ENCODE results near the gene ETV6. TPM values are rescaled to one million over a fixed set of nuclear protein-coding genes. Genes with fewer than 3 reads are reported as not detected.

Gene ETV6
- total RNA-seq, 1 experiment from 2014 or later, result 14.1 TPM

GRCh38 chr12:11641522-11641921, 8.0 kb upstream of the ETV6 start:
- CTCF ChIA-PET, result no interaction called here
- Histone ChIP-seq H3K36me3 (ENCODE audit: control insufficient read depth in 1 of 2, insufficient read depth in 2 of 2, low read length in 2 of 2) (no peaks in the 10 kb centered on the region), H3K79me2 (ENCODE audit: insufficient read depth, low read length) (no peaks in the 10 kb centered on the region), H3K4me2 (ENCODE audit: low read length) (no peak overlapping the region), H3K27me3 (ENCODE audit: insufficient read depth, low read length) (no peaks in the 10 kb centered on the region), H3K9ac (ENCODE audit: low read length) (no peak overlapping the region), H3K27ac (ENCODE audit: low read depth, low read length) (no peak overlapping the region), H3K4me3 (replicated peaks in 1 of 2; ENCODE audit: low read depth in 1 of 2, low read length in 2 of 2) (no peak overlapping the region), H3K9me3 (ENCODE audit: control insufficient read depth in 1 of 2, insufficient read depth in 1 of 2, low read depth in 1 of 2, low read length in 2 of 2) (no peaks in the 10 kb centered on the region), H3K9me2 (ENCODE audit: insufficient read depth) (no peaks in the 10 kb centered on the region), H3K4me1 (ENCODE audit: control insufficient read depth in 1 of 2, insufficient read depth in 2 of 2, low read length in 2 of 2) (no peaks in the 10 kb centered on the region), H4K20me1 (ENCODE audit: insufficient read depth) (no peaks in the 10 kb centered on the region), H2AFZ (ENCODE audit: low read depth, low read length, poor library complexity, severe bottlenecking) (no peak overlapping the region)
- DNase-seq (ENCODE audit: low read depth, low spot score) (no peak), ATAC-seq (no peak)
- intact Hi-C loops (cut with micrococcal nuclease), result no loop called here
- RAD21 ChIA-PET (ENCODE audit: low non-redundant PET in 1 of 2, low total read pairs in 2 of 2, uncharacterized antibody in 2 of 2, unreplicated experiment in 2 of 2), result no interaction called here
- no TSS peak for BruUV-seq (replicated peaks)
- POLR2A ChIA-PET, result interaction anchor here (0.6 kb wide), 1 partner anchor 248 kb away, joined by 3 read pairs; no protein-coding TSS in a partner anchor
- no peak for TF ChIP-seq ATF3 (IDR thresholded peaks at IDR 0.05)
- TF ChIP-seq EGR1 (IDR thresholded peaks at IDR 0.05; ENCODE audit: low read depth), result no peak
- no peak for TF ChIP-seq RAD21 (IDR thresholded peaks at IDR 0.05; ENCODE audit: low read depth)
- TF ChIP-seq YY1 (IDR thresholded peaks at IDR 0.05; ENCODE audit: extremely low read depth, insufficient replicate concordance, low read depth, low read length), result no peak
- TF ChIP-seq ZNF274 (IDR thresholded peaks at IDR 0.05; ENCODE audit: low read depth, low read length), result no peak
- no peak for TF ChIP-seq ELF1 (IDR thresholded peaks at IDR 0.05; ENCODE audit: borderline replicate concordance, low read depth)
- no peak for TF ChIP-seq CEBPB (IDR thresholded peaks at IDR 0.05; ENCODE audit: low read depth)
- no peak for TF ChIP-seq TCF7L2 (IDR thresholded peaks at IDR 0.05; ENCODE audit: borderline replicate concordance, extremely low read depth, insufficient read depth, insufficient read length)
- no peak for TF ChIP-seq ZFX (IDR thresholded peaks at IDR 0.05)
- no peak for TF ChIP-seq MAX (IDR thresholded peaks at IDR 0.05)
- TF ChIP-seq CBX3 (IDR thresholded peaks at IDR 0.05; ENCODE audit: low read depth), result no peak

GRCh38 chr12:11642785-11643184, 6.7 kb upstream of the ETV6 start:
- ATAC-seq (no peak), DNase-seq (ENCODE audit: low read depth, low spot score) (no peak)
- BruUV-seq (replicated peaks), result no TSS peak
- ChIA-PET POLR2A (interaction anchor here (0.6 kb wide), 1 partner anchor 404 kb away, joined by 3 read pairs; no protein-coding TSS in a partner anchor), RAD21 (ENCODE audit: low non-redundant PET in 1 of 2, low total read pairs in 2 of 2, uncharacterized antibody in 2 of 2, unreplicated experiment in 2 of 2) (no interaction called here), CTCF (no interaction called here)
- H4K20me1 ChIP-seq (ENCODE audit: insufficient read depth), result no peaks in the 10 kb centered on the region
- no peak overlapping the region for H3K27ac ChIP-seq (ENCODE audit: low read depth, low read length)
- no peaks in the 10 kb centered on the region for H3K9me3 ChIP-seq (ENCODE audit: control insufficient read depth in 1 of 2, insufficient read depth in 1 of 2, low read depth in 1 of 2, low read length in 2 of 2)
- H3K4me2 ChIP-seq (ENCODE audit: low read length), result no peak overlapping the region
- no peaks in the 10 kb centered on the region for H3K27me3 ChIP-seq (ENCODE audit: insufficient read depth, low read length)
- H3K4me1 ChIP-seq (ENCODE audit: control insufficient read depth in 1 of 2, insufficient read depth in 2 of 2, low read length in 2 of 2), result no peaks in the 10 kb centered on the region
- intact Hi-C loops (cut with micrococcal nuclease), result no loop called here
- H2AFZ ChIP-seq (ENCODE audit: low read depth, low read length, poor library complexity, severe bottlenecking), result no peak overlapping the region
- H3K4me3 ChIP-seq (replicated peaks in 1 of 2; ENCODE audit: low read depth in 1 of 2, low read length in 2 of 2), result no peak overlapping the region
- no peaks in the 10 kb centered on the region for H3K36me3 ChIP-seq (ENCODE audit: control insufficient read depth in 1 of 2, insufficient read depth in 2 of 2, low read length in 2 of 2)
- no peaks in the 10 kb centered on the region for H3K79me2 ChIP-seq (ENCODE audit: insufficient read depth, low read length)
- no peak overlapping the region for H3K9ac ChIP-seq (ENCODE audit: low read length)
- no peaks in the 10 kb centered on the region for H3K9me2 ChIP-seq (ENCODE audit: insufficient read depth)
- TF ChIP-seq ATF3 (IDR thresholded peaks at IDR 0.05), result no peak
- no peak for TF ChIP-seq EZH2phosphoT487 (IDR thresholded peaks at IDR 0.05; ENCODE audit: borderline replicate concordance)
- no peak for TF ChIP-seq ZFX (IDR thresholded peaks at IDR 0.05)
- TF ChIP-seq TCF7L2 (IDR thresholded peaks at IDR 0.05; ENCODE audit: borderline replicate concordance, extremely low read depth, insufficient read depth, insufficient read length), result no peak
- TF ChIP-seq EZH2 (IDR thresholded peaks at IDR 0.05), result no peak
- no peak for TF ChIP-seq JUND (IDR thresholded peaks at IDR 0.05)
- TF ChIP-seq REST (IDR thresholded peaks at IDR 0.05; ENCODE audit: low read depth), result no peak
